ENCODE results near the gene GALNTL6.

The GALNTL6 gene

GRCh38 chr4:172243551-172243950, 430.3 kb downstream of the GALNTL6 start:
- no peak for DNase-seq

GRCh38 chr4:172245516-172245915, 432.3 kb downstream of the GALNTL6 start:
- DNase-seq: no peak

- no peak for DNase-seq
These were observed 440.2 kb downstream of the GALNTL6 start for GRCh38 chr4:172253409-172253808.

- no peak for DNase-seq
These were observed 443.6 kb downstream of the GALNTL6 start for GRCh38 chr4:172256820-172257219.

DNA sequence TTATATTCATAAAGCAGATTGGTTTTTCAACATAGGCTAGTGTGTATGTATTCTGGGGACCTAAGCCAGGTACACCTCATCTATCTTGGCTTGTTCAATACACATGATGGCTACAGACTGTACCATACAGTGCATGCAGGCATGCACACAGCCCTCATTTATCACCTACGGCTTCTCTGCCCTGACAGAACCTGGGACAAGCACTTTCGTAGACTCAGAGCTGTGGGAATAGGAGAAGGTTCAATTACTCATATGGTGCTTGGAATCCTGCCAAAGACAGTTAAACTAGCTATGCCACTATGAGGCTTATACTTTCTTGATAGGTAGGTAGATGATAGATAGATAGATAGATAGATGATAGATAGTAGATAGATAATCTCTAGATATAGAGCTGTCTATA, 457.2 kb downstream of the GALNTL6 start:
- no peak for DNase-seq

DNA sequence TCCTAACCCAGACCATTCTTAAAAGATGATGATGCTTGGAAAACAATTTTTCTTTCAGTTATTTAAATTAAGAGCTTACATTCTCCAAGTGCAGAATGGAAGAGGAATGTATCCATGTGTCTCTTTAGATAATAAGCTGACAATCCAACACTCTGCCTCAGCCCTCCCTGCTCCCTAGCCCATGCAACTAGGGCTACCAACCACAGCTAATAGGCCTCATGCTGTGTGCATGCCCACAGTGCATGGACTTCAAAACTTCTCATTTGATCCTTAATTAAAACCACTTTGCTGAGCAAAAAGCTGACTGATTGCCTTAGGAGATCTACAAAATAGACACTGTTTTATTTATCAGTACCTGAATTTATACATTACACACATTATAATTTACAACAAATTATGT, 473.9 kb downstream of the GALNTL6 start:
- DNase-seq: no peak

DNA sequence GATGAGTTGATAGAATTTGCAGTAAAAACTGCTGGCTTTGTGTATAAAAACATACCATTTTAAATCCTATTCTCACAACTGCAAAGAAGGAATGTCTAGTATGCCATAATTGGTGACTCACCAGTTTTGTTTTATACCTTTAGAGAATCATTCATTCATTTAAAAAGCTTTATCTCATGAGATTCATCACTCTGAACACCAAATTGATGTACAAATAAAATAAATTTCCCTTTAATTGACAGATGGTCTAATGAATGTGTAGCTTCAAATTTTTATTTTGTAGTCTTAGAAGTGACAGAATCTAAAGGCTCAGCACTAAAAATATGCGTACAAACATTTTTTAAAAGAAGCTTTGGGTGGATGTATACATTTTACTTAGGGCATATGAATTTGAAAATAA, 492.5 kb downstream of the GALNTL6 start:
- no peak for DNase-seq

DNA sequence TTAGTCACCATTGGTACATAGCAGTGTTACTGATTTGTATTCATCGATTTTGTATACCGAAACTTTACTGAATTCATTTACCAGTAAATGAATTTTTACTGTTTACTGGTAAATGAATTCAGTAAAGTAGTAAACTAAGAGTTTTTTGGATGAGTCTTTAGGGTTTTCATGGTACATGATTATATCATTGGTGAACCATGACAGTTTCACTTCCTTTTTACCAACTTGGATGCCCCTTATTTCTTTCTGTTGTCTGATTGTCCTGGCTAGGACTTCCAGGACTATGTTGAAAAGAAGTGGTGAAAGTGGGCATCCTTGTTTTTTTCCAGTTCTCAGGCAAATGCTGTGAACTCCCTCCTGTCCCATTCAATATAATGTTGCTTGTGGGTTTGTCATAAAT, 494.9 kb downstream of the GALNTL6 start:
- no peak for DNase-seq

DNA sequence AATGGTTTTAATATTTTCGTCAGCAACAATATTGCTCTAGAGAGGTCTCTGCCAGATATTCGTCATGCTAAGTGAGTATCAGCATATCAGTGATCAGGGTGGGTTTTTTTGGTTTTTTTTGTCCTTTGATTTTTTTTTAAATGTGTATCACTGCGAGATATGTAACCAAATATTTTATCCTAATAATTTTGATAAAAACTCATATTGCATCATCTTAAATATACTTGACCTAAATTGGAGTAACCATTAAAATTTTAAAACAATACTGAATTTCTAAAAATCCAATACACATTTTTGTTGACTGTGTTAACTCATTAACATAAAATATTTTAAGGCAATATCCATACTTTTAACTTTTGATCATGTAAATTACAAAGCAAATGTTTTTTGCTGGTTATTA, 498.5 kb downstream of the GALNTL6 start:
- DNase-seq: no peak

DNA sequence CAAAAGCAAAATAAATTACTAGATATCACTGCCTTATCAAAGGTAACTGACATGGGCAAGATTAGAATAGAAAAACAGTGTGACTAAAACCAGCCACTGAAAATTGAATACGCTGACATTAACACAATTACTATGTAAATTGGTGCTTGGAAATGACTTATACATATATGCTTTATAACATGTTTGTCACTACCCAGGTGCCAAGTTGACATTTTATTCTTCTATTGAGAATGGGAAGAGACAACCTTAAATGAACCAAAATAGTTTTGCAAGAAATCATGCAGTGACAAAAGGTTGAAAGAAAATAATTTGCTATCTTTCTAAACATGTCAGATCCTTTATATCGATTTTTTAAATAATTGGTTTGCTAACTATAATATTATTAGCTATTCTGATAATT, 510.1 kb downstream of the GALNTL6 start:
- no peak for DNase-seq

- DNase-seq: no peak
These were observed 531.2 kb downstream of the GALNTL6 start for GRCh38 chr4:172344308-172344938.

DNA sequence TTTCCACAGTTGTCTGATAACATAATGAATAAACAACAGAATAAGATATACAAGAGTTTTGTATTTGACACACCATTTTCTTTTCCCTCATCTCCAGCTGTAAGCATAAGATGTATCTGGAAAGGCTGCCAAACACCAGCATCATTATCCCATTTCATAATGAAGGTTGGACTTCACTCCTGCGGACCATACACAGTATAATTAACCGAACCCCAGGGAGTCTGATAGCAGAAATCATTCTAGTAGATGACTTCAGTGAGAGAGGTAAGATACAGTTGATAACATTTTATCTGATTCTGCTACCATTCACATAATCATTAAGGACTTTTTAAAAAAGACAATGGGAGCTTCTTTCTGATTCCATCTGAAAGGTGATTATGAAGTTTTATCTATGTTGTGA, 535.2 kb downstream of the GALNTL6 start:
- DNase-seq: no peak

GRCh38 chr4:172352356-172352755, 539.2 kb downstream of the GALNTL6 start:
- DNase-seq: no peak

DNA sequence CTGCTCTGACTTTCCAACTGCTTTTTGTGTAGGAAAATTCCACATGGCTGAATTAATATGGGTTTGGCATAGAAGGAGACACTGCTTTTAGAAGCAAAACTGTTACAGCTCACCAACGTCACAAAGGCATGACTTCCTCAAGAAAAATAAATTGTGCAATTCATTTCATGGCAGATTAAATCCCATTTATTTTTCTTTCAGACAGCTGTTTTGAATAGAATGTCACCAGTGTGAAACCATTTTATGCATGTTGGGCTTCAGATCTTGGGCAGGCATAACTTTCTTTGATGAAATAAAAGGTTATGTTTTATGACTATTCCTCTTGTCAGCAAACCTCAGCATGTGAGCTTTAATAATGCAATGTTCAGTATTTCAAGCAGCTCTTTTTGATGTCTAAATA, 542.8 kb downstream of the GALNTL6 start:
- no peak for DNase-seq

DNA sequence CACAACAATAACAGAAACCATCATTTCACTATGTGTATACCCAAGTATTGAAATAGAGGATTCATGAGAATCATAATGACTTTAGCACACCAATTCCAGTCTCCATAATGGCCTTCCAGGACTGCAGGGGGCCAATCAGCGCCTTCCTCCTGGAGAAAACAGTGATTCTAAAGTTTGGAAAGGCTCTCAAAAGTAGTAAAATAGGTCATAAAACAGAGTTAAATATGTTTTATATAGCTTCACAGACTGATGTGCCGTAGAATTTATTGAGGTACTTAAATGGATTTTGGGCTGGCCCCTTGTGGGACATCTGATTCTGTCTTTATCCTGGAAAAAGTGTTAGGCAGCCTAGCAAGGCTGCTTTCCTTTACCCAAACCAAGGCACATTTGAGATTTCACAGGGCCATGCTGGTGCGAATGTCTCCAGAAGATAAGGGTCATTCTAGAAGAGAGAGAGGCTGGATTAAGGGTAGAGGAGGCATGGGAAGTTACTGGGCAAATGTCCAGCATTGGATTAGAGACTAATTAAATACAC, 543.9 kb downstream of the GALNTL6 start:
- no peak for DNase-seq

DNA sequence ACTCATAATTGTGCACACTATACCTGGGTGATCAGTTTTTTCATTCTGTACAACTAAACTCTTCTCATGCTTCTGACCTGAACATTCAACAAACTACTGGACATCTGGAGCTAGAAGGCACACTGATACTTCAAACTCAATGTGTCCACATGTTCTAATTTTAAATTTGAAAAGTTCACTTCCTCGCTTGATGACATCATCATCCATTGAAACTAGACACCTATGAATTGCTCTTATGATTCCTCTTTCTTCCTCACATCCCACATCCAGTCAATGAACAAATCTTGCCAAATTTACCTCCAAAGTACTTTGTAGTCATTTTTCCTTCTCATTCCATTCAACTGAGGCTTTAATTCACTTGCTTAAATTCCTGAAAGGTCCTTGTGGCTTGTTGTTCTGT, 549.4 kb downstream of the GALNTL6 start:
- no peak for DNase-seq

GRCh38 chr4:172369471-172369959, 556.3 kb downstream of the GALNTL6 start:
- no peak for DNase-seq

DNA sequence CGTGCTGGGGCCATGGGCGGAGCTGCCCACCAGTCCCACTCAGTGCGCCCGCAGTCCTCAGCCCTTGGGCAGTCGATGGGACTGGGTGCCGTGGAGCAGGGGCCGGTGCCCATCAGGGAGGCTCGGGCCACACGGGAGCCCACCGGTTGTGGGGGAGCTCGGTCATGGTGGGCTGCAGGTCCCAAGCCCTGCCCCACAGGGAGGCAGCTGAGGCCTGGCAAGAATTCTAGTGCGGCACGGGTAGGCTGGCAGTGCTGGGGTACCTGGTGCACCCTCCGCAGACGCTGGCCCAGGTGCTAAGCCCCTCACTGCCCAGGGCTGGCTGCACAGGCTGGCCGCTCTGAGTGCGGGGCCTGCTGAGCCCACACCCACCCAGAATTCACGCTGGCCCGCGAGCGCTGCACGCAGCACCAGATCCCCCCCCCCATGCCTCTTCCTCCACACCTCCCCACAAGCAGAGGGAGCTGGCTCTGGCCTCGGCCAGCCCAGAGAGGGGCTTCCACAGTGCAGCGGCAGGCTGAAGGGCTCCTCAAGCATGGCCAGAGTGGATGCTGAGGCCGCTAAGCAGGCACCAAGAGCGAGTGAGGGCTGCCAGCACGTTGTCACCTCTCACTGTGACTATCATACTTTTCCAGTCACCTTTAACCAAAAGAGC, 564.4 kb downstream of the GALNTL6 start:
- DNase-seq: no peak

GRCh38 chr4:172379834-172380233, 566.6 kb downstream of the GALNTL6 start:
- no peak for DNase-seq

- no peak for DNase-seq
These were observed 577.1 kb downstream of the GALNTL6 start for GRCh38 chr4:172390331-172390730.

DNA sequence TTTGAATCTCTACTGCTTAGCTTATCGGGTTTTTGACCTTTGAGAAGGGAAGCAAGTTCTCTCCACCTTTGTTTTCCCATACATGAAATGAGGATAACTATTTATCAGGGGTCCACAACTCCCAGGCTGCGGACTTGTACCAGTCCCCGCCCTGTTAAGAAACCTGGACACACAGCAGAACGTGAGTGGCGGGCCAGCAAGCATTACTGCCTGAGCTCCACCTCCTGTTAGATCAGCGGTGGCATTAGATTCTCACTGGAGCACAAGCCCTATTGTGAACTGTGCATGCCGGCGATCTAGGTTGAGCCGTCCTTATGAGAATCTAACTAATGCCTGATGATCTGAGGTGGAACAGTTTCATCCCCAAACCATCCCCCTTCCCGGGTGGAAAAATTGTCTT, 579.5 kb downstream of the GALNTL6 start:
- no peak for DNase-seq

DNA sequence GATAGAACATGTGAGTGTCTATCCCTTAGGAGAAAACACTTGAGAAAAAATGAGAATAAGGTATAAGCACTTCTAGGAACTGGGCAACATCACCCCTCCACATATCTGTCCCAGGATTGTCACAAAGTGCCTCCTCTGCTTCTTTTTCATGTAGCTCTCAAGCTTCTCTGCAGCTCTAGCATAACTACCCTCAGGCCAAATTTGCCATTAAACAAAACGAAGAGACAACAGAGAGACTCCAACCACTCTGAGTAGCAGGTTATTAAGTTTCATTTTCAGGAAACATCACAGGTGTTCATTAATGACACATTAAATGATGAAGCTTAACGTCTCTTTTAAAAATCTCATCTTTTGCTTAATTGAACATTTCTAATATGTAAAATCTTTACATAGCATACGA, 580.0 kb downstream of the GALNTL6 start:
- DNase-seq: no peak

GRCh38 chr4:172404676-172405075, 591.5 kb downstream of the GALNTL6 start:
- DNase-seq: no peak

DNA sequence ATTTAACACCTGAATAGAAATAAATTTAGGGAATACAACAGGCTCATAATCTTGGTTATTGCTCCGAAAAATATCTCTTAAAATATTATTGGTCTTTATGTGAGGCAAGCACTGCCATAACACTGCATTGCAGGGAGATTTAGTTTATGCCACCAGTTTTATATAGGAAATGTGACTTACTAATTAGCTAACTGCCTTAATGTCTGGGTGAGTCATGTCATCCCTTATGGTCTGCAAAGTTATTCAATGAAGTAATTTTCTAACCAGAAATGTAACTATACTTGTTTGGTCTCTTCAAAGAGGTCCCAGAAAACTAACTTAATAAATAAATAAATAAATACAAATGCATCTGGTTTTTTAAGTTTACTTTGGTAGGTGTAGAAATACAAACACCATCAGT, 597.2 kb downstream of the GALNTL6 start:
- no peak for DNase-seq

DNA sequence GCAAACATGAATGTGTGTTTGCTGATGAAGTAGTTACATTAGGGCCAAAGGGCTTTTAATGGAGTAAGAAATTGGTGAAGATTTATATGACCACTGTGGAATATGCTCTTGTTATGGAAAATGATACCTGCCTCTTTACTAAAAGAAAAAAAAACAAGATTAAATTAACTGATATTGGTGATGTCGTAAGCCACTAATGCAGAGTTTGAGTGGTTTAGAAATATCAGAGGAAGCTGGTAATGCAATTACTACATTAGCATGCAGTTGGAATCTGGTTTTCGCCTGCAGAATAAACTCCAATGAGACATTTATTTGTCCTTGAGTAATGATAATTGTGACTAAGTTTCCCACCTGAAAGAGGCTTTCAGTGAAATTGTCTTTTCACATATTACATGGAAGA, 597.9 kb downstream of the GALNTL6 start:
- no peak for DNase-seq

All from activated CD4-positive, alpha-beta T cell treated with anti-CD3 and anti-CD28 coated beads, Interleukin-2, amount 50 U/mL, for 16 hours (primary cell).